ENCODE results near the gene LRP1B. TPM values are rescaled to one million over a fixed set of nuclear protein-coding genes. Genes with fewer than 3 reads are reported as not detected.

LRP1B gene
- polyA plus RNA-seq, 6 donors from 2014 or later = not detected

GRCh38 chr2:140734992-140735391, 1395.8 kb downstream of the LRP1B start:
- Mint-ChIP-seq H3K36me3 (no peaks in the 10 kb centered on the region), H3K27me3 (no peaks in the 10 kb centered on the region), H3K4me1 (no peaks in the 10 kb centered on the region), H3K27ac (no peak overlapping the region), H3K4me3 (no peak overlapping the region), H3K9me3 (peaks cover 0 to 10% (median 1%) of the 10 kb centered on the region in 7 donors)
- ATAC-seq (ENCODE audit: low read depth in 2 of 2) (no peak), DNase-seq (no peak)

DNA sequence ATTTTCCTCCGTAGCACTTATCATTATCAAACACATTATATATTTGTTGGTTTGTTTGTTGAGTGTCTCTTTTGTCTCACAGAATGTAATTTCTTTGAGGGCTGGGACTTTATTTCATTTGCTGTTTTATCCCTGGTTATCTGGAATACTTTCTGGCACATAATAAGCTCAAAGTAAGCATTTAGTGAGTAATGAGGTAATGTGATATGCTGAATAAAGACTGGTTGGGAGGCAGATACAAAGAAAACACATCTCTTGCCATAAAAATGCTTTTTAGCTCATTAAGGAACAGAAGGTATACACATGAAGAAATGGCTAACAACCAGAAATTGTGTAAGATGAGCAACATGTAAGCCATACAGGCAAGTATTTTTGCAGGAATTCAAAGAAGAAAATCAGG, 1411.8 kb downstream of the LRP1B start:
- ATAC-seq (ENCODE audit: low read depth in 2 of 2) (no peak), DNase-seq (no peak)
- Mint-ChIP-seq H3K27me3 (no peaks in the 10 kb centered on the region), H3K4me1 (no peaks in the 10 kb centered on the region), H3K27ac (peak overlapping the region in 1 of 6 donors; percentile 0), H3K4me3 (no peak overlapping the region), H3K9me3 (peaks cover 0 to 3% (median 0%) of the 10 kb centered on the region in 7 donors), H3K36me3 (no peaks in the 10 kb centered on the region)

DNA sequence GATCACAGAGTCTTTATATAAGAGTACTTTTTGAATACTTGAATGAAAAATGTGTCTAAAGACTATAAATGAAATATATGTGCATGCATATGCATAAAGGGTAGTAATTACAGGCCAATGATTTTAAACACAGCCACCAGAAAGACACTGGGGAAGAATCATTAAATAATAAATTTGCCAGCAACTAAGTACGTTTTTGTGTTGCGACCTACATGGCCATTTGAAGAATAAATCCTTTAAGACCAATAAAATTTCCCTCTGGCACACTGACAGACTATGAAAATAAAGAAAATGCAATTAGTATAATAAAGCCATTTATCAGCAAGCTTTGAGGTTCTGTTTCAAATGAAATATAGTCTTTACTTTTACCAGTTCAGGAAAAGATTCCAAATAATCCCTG, 1413.3 kb downstream of the LRP1B start:
- Mint-ChIP-seq H3K4me1 (no peaks in the 10 kb centered on the region), H3K36me3 (no peaks in the 10 kb centered on the region), H3K4me3 (no peak overlapping the region), H3K27me3 (no peaks in the 10 kb centered on the region), H3K27ac (no peak overlapping the region), H3K9me3 (peaks cover 0 to 3% (median 0%) of the 10 kb centered on the region in 7 donors)
- DNase-seq = no peak
- ATAC-seq (ENCODE audit: low read depth in 2 of 2) = no peak

DNA sequence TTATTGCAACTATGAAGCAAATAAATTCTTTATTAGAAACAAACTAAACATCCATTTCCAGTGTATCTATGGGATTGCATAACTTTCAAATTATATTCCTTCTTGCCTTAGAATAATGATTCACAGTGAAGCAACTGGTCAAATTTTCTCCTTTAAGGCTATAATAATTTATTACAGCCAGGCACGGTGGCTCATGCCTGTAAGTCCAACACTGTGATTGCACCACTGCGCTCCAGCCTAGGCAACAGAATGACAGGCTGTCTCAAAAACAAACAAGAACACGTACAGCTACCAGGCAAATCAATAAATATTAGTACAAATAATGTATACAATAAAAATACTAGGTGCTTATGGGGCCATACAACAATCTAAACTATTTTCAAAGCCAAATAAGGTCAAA, 1416.2 kb downstream of the LRP1B start:
- Mint-ChIP-seq H3K4me1 (no peaks in the 10 kb centered on the region), H3K27ac (no peak overlapping the region), H3K4me3 (no peak overlapping the region), H3K27me3 (no peaks in the 10 kb centered on the region), H3K9me3 (no peaks in the 10 kb centered on the region), H3K36me3 (no peaks in the 10 kb centered on the region)
- DNase-seq = no peak
- ATAC-seq (ENCODE audit: low read depth in 2 of 2) = no peak

DNA sequence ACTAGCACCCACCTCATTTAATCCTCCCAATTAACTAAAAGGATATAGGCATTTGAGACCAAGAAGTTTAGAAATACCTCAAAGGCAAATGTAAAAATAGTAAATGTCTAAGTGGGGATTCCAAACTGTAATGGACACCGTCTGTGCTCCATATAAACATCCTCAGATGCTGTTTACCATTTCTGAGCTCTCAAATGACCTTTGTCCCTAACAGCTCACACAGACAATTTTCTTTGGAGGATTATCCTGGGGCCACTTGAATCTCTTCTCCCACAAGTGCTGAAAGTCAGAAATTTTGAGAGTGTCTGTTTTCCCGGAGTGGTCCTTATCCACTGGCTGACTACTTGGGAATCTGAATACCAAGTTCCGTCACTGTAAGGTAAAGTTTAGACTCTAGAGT, 1418.9 kb downstream of the LRP1B start:
- H3K4me3 Mint-ChIP-seq = no peak overlapping the region
- H3K36me3 Mint-ChIP-seq = no peaks in the 10 kb centered on the region
- no peak overlapping the region for H3K27ac Mint-ChIP-seq
- no peak for DNase-seq
- no peaks in the 10 kb centered on the region for H3K4me1 Mint-ChIP-seq
- H3K9me3 Mint-ChIP-seq = no peaks in the 10 kb centered on the region
- ATAC-seq (ENCODE audit: low read depth in 2 of 2) = no peak
- no peaks in the 10 kb centered on the region for H3K27me3 Mint-ChIP-seq

GRCh38 chr2:140701726-140702125, 1429.1 kb downstream of the LRP1B start:
- no peak for ATAC-seq (ENCODE audit: low read depth in 2 of 2)

GRCh38 chr2:140698636-140699035, 1432.2 kb downstream of the LRP1B start:
- DNase-seq = no peak
- Mint-ChIP-seq H3K4me1 (no peaks in the 10 kb centered on the region), H3K27ac (no peak overlapping the region), H3K9me3 (peaks cover 0 to 2% (median 0%) of the 10 kb centered on the region in 7 donors), H3K36me3 (no peaks in the 10 kb centered on the region), H3K4me3 (no peak overlapping the region), H3K27me3 (no peaks in the 10 kb centered on the region)
- ATAC-seq (ENCODE audit: low read depth in 2 of 2) = no peak

More at GRCh38 chr2:140701726-140702125, 1429.1 kb downstream of the LRP1B start:
- DNase-seq = no peak
- Mint-ChIP-seq H3K4me1 (no peaks in the 10 kb centered on the region), H3K27ac (no peak overlapping the region), H3K4me3 (no peak overlapping the region), H3K27me3 (no peaks in the 10 kb centered on the region), H3K9me3 (peaks cover 0 to 2% (median 0%) of the 10 kb centered on the region in 7 donors), H3K36me3 (no peaks in the 10 kb centered on the region)

DNA sequence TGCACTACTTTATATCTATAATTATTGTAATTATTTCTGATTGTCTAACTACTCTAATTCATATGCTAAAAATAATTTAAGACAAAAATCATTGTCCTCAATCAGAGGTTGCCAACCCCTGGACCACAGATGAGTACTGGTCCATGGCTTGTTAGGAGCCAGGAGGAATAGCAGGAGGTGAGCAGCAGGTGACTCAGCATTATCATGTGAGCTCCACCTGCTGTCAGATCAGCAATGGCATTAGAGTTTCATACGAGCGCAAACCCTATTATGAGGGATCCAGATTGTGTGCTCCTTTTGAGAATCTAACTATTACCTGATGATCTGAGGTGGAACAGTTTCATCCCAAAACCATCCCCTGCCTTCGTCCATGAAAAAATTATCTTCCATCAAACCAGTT, 1434.4 kb downstream of the LRP1B start:
- H3K4me1 Mint-ChIP-seq = no peaks in the 10 kb centered on the region
- H3K36me3 Mint-ChIP-seq = no peaks in the 10 kb centered on the region
- peaks cover 0 to 2% (median 0%) of the 10 kb centered on the region in 7 donors for H3K9me3 Mint-ChIP-seq
- no peak overlapping the region for H3K4me3 Mint-ChIP-seq
- H3K27me3 Mint-ChIP-seq = no peaks in the 10 kb centered on the region
- ATAC-seq (ENCODE audit: low read depth in 2 of 2) = no peak
- no peak overlapping the region for H3K27ac Mint-ChIP-seq
- DNase-seq = no peak

DNA sequence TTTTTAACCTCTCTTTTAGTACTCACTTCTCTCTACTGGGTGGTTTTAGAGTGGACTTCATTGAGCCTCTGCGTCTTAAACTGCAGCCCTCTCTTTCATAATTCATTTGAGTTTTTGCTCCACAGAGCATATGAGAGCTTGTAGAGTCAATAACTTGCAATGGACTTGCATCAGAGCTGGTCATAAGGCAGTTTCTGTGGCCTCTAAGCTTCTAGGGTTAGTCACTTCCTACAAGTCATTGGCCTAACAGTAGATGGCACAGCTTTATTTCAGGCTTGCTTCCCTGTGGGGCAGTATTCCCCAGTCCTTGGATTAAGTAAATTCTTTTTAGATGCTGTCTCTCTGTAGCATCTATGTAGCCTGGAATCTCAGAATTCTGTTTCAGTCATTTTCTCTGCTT, 1435.7 kb downstream of the LRP1B start:
- H3K4me1 Mint-ChIP-seq = no peaks in the 10 kb centered on the region
- no peak overlapping the region for H3K4me3 Mint-ChIP-seq
- no peaks in the 10 kb centered on the region for H3K27me3 Mint-ChIP-seq
- no peak for DNase-seq
- ATAC-seq (ENCODE audit: low read depth in 2 of 2) = no peak
- H3K36me3 Mint-ChIP-seq = no peaks in the 10 kb centered on the region
- peaks cover 0 to 2% (median 0%) of the 10 kb centered on the region in 7 donors for H3K9me3 Mint-ChIP-seq
- no peak overlapping the region for H3K27ac Mint-ChIP-seq

DNA sequence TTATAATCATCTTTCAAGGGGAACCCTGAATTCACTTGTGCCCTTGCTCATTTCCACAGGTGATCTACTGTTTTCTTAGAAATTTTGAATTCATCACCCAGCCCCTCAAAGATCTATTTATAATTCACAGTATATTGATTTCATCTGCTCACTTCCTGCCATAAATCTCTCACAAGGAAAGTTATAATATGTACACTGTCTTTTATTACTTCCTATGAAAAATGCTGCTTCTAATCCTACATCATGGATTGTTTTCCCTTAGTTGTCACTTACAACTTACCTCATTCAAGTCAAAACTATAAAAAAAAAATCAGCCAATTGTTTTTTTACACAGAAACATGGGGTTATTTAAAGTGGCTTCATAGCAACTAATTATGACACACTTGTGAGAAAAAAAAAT, 1443.0 kb downstream of the LRP1B start:
- Mint-ChIP-seq H3K4me3 (no peak overlapping the region), H3K9me3 (peaks cover 0 to 4% (median 0%) of the 10 kb centered on the region in 7 donors), H3K27me3 (no peaks in the 10 kb centered on the region), H3K36me3 (no peaks in the 10 kb centered on the region), H3K4me1 (no peaks in the 10 kb centered on the region), H3K27ac (no peak overlapping the region)
- DNase-seq (no peak), ATAC-seq (ENCODE audit: low read depth in 2 of 2) (no peak)

GRCh38 chr2:140683658-140684057, 1447.2 kb downstream of the LRP1B start:
- no peak overlapping the region for H3K4me3 Mint-ChIP-seq
- H3K9me3 Mint-ChIP-seq = peaks cover 0 to 4% (median 0%) of the 10 kb centered on the region in 7 donors
- no peaks in the 10 kb centered on the region for H3K27me3 Mint-ChIP-seq
- H3K4me1 Mint-ChIP-seq = no peaks in the 10 kb centered on the region
- no peaks in the 10 kb centered on the region for H3K36me3 Mint-ChIP-seq
- no peak overlapping the region for H3K27ac Mint-ChIP-seq
- DNase-seq (no peak), ATAC-seq (ENCODE audit: low read depth in 2 of 2) (no peak)

- H3K4me3 Mint-ChIP-seq = no peak overlapping the region
Measured at GRCh38 chr2:140680862-140681261, 1450.0 kb downstream of the LRP1B start.

DNA sequence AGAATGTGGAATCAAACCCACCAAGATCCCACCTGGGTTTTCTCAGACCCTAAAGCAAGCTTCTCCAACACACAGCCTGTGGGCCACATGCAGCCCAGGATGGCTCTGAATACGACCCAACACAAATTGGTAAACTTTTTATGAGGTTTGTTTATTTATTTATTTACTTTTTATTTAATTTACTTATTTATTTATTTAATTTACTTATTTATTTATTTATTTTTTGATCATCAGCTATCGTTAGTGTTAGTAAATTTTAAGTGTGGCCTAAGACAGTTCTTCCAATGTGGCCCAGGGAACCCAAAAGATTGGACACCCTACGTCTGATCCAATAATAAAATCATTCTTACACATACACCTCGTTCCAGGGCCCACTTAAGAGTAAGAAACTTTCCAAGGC, 1451.1 kb downstream of the LRP1B start:
- Mint-ChIP-seq H3K27me3 (no peaks in the 10 kb centered on the region), H3K9me3 (peaks cover 0 to 4% (median 0%) of the 10 kb centered on the region in 7 donors), H3K4me3 (no peak overlapping the region), H3K36me3 (no peaks in the 10 kb centered on the region), H3K27ac (no peak overlapping the region), H3K4me1 (no peaks in the 10 kb centered on the region)
- DNase-seq (no peak), ATAC-seq (ENCODE audit: low read depth in 2 of 2) (no peak)

More at GRCh38 chr2:140680862-140681261, 1450.0 kb downstream of the LRP1B start:
- no peaks in the 10 kb centered on the region for H3K36me3 Mint-ChIP-seq
- ATAC-seq (ENCODE audit: low read depth in 2 of 2) (no peak), DNase-seq (no peak)
- no peaks in the 10 kb centered on the region for H3K4me1 Mint-ChIP-seq
- no peak overlapping the region for H3K27ac Mint-ChIP-seq
- no peaks in the 10 kb centered on the region for H3K27me3 Mint-ChIP-seq
- H3K9me3 Mint-ChIP-seq = peaks cover 0 to 4% (median 0%) of the 10 kb centered on the region in 7 donors

- no peak overlapping the region for H3K27ac Mint-ChIP-seq
- peaks cover 0 to 5% (median 0%) of the 10 kb centered on the region in 7 donors for H3K9me3 Mint-ChIP-seq
- H3K4me3 Mint-ChIP-seq = no peak overlapping the region
- DNase-seq (no peak), ATAC-seq (ENCODE audit: low read depth in 2 of 2) (no peak)
- no peaks in the 10 kb centered on the region for H3K27me3 Mint-ChIP-seq
- H3K4me1 Mint-ChIP-seq = no peaks in the 10 kb centered on the region
- no peaks in the 10 kb centered on the region for H3K36me3 Mint-ChIP-seq
Measured at GRCh38 chr2:140669911-140670310, 1460.9 kb downstream of the LRP1B start.

DNA sequence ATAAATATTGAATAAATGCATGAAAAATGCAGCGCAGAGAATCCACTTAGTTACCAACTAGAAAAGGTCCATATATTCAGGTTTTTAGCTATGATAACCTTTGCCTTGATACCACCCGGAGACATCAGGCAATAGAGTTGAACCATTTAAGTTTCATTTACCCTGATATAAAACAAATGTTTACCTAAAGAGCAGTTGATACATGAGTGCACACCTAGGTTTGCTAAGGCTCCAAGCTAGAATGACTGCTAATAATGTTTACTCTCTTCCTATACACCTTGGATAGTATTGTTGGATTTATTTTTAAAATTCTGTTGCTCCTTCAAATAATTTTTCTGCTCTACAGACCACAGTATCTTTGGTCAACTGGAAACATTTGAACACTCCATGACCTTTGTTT, 1463.6 kb downstream of the LRP1B start:
- Mint-ChIP-seq H3K4me1 (no peaks in the 10 kb centered on the region), H3K9me3 (peaks cover 0 to 5% (median 0%) of the 10 kb centered on the region in 7 donors), H3K27ac (no peak overlapping the region), H3K4me3 (no peak overlapping the region), H3K27me3 (no peaks in the 10 kb centered on the region), H3K36me3 (no peaks in the 10 kb centered on the region)
- ATAC-seq (ENCODE audit: low read depth in 2 of 2) (no peak), DNase-seq (no peak)
